ENCODE data around the gene URB1. TPM values are rescaled to one million over a fixed set of nuclear protein-coding genes. Genes with fewer than 3 reads are reported as not detected.

URB1 gene
- total and polyA plus RNA-seq, 9 of the 15 experiments (the other 6 are each of a cell fraction or from before 2014, with no cell fraction given) = 0.97 to 53.6 (median 21.5) TPM

DNA sequence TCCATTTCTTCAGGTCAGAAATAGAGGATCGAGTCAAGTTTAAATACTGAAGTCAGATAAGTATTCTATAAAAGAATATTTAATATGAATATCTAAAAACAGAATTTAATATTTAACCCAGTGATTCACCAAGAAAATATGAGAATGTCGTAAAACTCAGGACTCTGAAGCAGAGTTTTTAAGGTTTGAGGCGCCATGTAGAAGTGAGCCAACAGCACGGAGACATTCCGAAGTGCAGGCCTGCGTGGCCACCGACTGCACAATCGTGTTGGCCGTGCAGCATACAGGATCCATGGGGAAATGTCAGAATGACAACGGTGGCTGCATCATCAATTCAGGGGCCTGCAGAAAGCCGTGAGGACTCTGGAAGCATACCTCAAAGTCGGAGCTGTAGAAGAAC lies 70.7 kb downstream of the URB1 start:
- TF ChIP-seq, protein P1, sequence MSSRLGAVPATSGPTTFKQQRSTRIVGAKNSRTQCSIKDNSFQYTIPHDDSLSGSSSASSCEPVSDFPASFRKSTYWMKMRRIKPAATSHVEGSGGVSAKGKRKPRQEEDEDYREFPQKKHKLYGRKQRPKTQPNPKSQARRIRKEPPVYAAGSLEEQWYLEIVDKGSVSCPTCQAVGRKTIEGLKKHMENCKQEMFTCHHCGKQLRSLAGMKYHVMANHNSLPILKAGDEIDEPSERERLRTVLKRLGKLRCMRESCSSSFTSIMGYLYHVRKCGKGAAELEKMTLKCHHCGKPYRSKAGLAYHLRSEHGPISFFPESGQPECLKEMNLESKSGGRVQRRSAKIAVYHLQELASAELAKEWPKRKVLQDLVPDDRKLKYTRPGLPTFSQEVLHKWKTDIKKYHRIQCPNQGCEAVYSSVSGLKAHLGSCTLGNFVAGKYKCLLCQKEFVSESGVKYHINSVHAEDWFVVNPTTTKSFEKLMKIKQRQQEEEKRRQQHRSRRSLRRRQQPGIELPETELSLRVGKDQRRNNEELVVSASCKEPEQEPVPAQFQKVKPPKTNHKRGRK (tag; IDR thresholded peaks at IDR 0.05) = no peak
- TF ChIP-seq, protein P2, sequence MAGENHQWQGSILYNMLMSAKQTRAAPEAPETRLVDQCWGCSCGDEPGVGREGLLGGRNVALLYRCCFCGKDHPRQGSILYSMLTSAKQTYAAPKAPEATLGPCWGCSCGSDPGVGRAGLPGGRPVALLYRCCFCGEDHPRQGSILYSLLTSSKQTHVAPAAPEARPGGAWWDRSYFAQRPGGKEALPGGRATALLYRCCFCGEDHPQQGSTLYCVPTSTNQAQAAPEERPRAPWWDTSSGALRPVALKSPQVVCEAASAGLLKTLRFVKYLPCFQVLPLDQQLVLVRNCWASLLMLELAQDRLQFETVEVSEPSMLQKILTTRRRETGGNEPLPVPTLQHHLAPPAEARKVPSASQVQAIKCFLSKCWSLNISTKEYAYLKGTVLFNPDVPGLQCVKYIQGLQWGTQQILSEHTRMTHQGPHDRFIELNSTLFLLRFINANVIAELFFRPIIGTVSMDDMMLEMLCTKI (IDR thresholded peaks at IDR 0.05; ENCODE audit: partially characterized antibody) = no peak
- Histone ChIP-seq H3K36me3 (ENCODE audit: control insufficient read depth, insufficient read depth, low read length) (peaks cover 98% of the 10 kb centered on the region), H3K27ac (ENCODE audit: extremely low read depth, low read depth, low read length) (no peak overlapping the region), H3K4me3 (no peak overlapping the region), H3K9me1 (ENCODE audit: control insufficient read depth, insufficient read depth, low read length) (no peaks in the 10 kb centered on the region), H3K27me3 (ENCODE audit: control insufficient read depth in 2 of 2, insufficient read depth in 2 of 2, low read length in 2 of 2) (no peaks in the 10 kb centered on the region), H2AFZ (ENCODE audit: low read depth, low read length) (no peak overlapping the region), H3K4me2 (ENCODE audit: insufficient read depth, low read length) (no peak overlapping the region), H3K4me1 (replicated peaks in 1 of 2; ENCODE audit: control insufficient read depth in 2 of 2, insufficient read depth in 2 of 2, low read length in 2 of 2) (no peaks in the 10 kb centered on the region), H4K20me1 (replicated peaks; ENCODE audit: control insufficient read depth, insufficient read depth, low read length) (0 out of 2 replicates have a peak, but pooled peaks cover 4% of the 10 kb centered on the region), H3K9ac (ENCODE audit: insufficient read depth in 1 of 2, low read depth in 2 of 2, low read length in 2 of 2) (no peak overlapping the region), H3K79me2 (ENCODE audit: control insufficient read depth, insufficient read depth, low read length) (no peaks in the 10 kb centered on the region), H3K9me3 (replicated peaks; ENCODE audit: control insufficient read depth, insufficient read depth, low read depth, low read length) (no peaks in the 10 kb centered on the region)
- ATAC-seq (no peak), DNase-seq (ENCODE audit: extremely low read depth in 1 of 4, low spot score in 3 of 4) (no peak), FAIRE-seq (no peak)
- ChIA-PET CTCF (ENCODE audit: low intra/inter-chr PET ratio) (interaction anchor here (0.7 kb wide), 1 partner anchor 290 kb away, joined by 4 read pairs; no protein-coding TSS in a partner anchor), POLR2A (no interaction called here)
- WGBS (ENCODE audit: insufficient coverage, low coverage, missing lambda C conversion rate) = 95% methylated on average over 12 of the region's 12 CpGs
- BruUV-seq (replicated peaks) = no TSS peak
- intact Hi-C loops (cut with micrococcal nuclease) = no loop called here
- in situ Hi-C loops (cut with MboI) = no loop called here
